Peyer's patch (tissue), 4 donors: ENCODE data around the gene TSHZ1. TPM values are rescaled to one million over a fixed set of nuclear protein-coding genes. Genes with fewer than 3 reads are reported as not detected.

Experiments used
- DNase-seq, 3 donors: peaks; one replicate each; pipeline ENCODE4 v3.0.0-alpha.2; 2017 to 2019
- H3K27ac ChIP-seq, 4 donors: fragments of 200-600 bp; sonication (generic); one replicate each; pipeline ENCODE4 v1.5.1; 2016 to 2019
- H3K27me3 ChIP-seq, 2 donors: fragments of 200-600 bp; sonication (generic); one replicate each; pipeline ENCODE4 v1.5.1; 2019
- H3K36me3 ChIP-seq, 3 donors: fragments of 200-600 bp; sonication (generic); one replicate each; pipeline ENCODE4 v1.5.1; 2016 to 2019
- H3K4me1 ChIP-seq, 4 donors: fragments of 200-600 bp; sonication (generic); one replicate each; pipeline ENCODE4 v1.5.1; 2016 to 2019
- H3K4me3 ChIP-seq, 4 donors: fragments of 200-600 bp; sonication (generic); 1 replicate in 3 of 4; 2 replicates in 1 of 4; pipeline ENCODE4 v1.5.1; 2016 to 2019; ENCODE audit warnings: mild to moderate bottlenecking in 1 of 4
- H3K9me3 ChIP-seq, 4 donors: fragments of 200-600 bp; sonication (generic); one replicate each; pipeline ENCODE4 v1.5.1; 2016 to 2019; ENCODE audit warnings: mild to moderate bottlenecking in 1 of 4
- POLR2A ChIP-seq, 2 donors: fragments of 450-650 bp; IDR thresholded peaks; one replicate each; pipeline ENCODE4 v1.5.1; 2017; ENCODE audit warnings: antibody characterized with exemption in 2 of 2, mild to moderate bottlenecking in 2 of 2, moderate library complexity in 2 of 2
- total RNA-seq, 4 donors: library from RNA; depleted of rRNA; stranded (reverse); fragments of >200 nt; gene quantifications; one replicate each; pipeline ENCODE4 v1.1.0, GENCODE V29; 2016
- TF ChIP-seq, protein P1 (sequence below), 6 experiments: fragments of 450-650 bp in 4 of 6; fragments of 200-600 bp in 2 of 6; sonication (generic) in 1 of 6; IDR thresholded peaks; one replicate each; pipeline ENCODE4 v1.5.1; 2017 to 2019; ENCODE audit warnings: antibody characterized with exemption in 6 of 6, mild to moderate bottlenecking in 3 of 6, moderate library complexity in 1 of 6

TSHZ1 gene
- total RNA-seq, 4 donors from 2014 or later: 12.4 to 34.8 (median 28.4) TPM

DNA sequence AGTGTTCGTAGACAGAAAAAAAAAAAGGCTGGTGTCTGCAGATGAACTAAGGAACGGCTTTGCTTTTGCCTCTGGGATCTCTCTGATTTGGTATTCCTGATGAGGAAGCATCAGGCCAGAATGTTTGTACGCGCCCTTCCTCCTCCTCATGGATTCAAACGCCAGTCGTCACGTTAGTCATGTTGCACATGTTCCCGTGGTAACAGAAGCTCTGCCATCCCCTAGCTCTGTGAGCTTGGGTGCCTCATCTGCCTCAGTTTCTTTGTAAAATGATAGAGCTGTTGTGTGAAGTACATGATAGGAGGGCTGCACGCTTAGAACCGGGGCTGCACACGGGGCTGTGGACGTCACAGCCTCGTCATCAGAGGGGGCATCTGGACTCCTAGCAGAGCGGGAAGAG lies 47.0 kb downstream of the TSHZ1 start:
- Histone ChIP-seq H3K27me3 (no peaks in the 10 kb centered on the region), H3K4me1 (peaks cover 0 to 11% (median 0%) of the 10 kb centered on the region in 4 donors), H3K9me3 (no peaks in the 10 kb centered on the region), H3K36me3 (no peaks in the 10 kb centered on the region), H3K27ac (no peak overlapping the region), H3K4me3 (no peak overlapping the region)
- TF ChIP-seq POLR2A (IDR thresholded peaks at IDR 0.05): no peak
- TF ChIP-seq, protein P1, sequence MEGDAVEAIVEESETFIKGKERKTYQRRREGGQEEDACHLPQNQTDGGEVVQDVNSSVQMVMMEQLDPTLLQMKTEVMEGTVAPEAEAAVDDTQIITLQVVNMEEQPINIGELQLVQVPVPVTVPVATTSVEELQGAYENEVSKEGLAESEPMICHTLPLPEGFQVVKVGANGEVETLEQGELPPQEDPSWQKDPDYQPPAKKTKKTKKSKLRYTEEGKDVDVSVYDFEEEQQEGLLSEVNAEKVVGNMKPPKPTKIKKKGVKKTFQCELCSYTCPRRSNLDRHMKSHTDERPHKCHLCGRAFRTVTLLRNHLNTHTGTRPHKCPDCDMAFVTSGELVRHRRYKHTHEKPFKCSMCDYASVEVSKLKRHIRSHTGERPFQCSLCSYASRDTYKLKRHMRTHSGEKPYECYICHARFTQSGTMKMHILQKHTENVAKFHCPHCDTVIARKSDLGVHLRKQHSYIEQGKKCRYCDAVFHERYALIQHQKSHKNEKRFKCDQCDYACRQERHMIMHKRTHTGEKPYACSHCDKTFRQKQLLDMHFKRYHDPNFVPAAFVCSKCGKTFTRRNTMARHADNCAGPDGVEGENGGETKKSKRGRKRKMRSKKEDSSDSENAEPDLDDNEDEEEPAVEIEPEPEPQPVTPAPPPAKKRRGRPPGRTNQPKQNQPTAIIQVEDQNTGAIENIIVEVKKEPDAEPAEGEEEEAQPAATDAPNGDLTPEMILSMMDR (IDR thresholded peaks at IDR 0.05): no peak
- DNase-seq: no peak

DNA sequence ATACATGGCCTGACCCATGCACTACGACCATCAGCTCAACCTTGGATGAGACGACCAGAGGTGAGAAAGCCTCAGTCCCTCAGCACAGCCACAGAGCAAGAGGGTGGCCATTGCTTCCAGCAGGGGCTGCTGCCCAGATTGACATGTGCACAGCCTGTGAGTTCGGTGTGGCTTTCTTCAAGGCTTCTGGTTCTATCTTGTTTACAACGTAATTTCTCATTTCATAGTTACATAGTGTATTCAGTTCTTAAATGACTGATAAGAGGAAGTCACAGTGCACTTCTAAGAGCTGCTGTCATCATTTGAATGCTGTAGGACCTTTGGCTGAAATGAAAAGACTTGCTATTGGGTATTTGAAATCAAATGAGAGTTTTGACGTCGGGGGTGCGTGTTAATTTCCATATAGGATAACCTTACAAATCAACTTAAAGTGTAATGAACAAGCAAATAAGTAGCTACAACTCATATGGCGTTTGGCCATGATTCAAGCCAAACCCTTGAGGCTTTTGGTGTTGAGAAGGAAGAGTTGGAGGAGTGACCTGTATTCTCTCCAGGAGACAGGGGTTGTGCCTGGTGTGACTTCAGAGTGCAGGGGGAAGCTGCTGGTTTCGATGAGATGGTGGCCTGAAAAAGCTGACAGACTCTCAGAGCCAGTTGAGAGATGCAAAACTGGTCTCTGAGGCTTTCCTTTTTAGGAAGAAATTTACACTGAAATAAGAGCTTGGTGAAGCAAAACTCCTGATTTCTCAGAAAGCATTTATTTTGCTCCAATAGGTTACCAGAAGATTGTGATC lies 51.0 kb downstream of the TSHZ1 start:
- no peaks in the 10 kb centered on the region for H3K36me3 ChIP-seq
- DNase-seq: no peak
- no peak overlapping the region for H3K4me3 ChIP-seq
- no peaks in the 10 kb centered on the region for H3K27me3 ChIP-seq
- no peak overlapping the region for H3K27ac ChIP-seq
- peaks cover 0 to 5% (median 0%) of the 10 kb centered on the region in 4 donors for H3K4me1 ChIP-seq
- TF ChIP-seq, protein P1 (IDR thresholded peaks at IDR 0.05): no peak
- no peak for TF ChIP-seq POLR2A (IDR thresholded peaks at IDR 0.05)
- no peaks in the 10 kb centered on the region for H3K9me3 ChIP-seq

DNA sequence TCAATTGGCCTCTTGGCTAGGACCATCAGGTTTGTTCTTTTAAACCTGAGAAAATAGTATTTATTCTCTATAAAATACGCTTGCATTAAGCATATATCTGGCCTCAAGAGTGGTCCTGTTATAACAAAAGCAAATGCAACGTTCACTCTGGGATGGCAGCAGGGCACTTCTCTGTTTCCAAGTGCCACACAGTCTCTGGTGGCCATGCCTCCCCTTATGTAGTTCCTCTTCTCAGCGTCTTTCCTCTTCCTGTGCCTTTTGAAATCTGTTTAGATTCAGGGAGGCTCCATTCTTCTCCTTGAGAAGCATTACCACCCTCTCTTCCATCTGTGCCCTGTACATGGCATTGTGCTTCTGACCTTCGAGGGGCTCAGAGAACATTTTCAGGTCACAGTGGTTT lies 51.9 kb downstream of the TSHZ1 start:
- no peak for DNase-seq
- TF ChIP-seq, protein P1 (IDR thresholded peaks at IDR 0.05): no peak
- TF ChIP-seq POLR2A (IDR thresholded peaks at IDR 0.05): no peak
- Histone ChIP-seq H3K4me1 (peaks cover 0 to 5% (median 0%) of the 10 kb centered on the region in 4 donors), H3K9me3 (no peaks in the 10 kb centered on the region), H3K4me3 (no peak overlapping the region), H3K27ac (no peak overlapping the region), H3K36me3 (no peaks in the 10 kb centered on the region), H3K27me3 (no peaks in the 10 kb centered on the region)

DNA sequence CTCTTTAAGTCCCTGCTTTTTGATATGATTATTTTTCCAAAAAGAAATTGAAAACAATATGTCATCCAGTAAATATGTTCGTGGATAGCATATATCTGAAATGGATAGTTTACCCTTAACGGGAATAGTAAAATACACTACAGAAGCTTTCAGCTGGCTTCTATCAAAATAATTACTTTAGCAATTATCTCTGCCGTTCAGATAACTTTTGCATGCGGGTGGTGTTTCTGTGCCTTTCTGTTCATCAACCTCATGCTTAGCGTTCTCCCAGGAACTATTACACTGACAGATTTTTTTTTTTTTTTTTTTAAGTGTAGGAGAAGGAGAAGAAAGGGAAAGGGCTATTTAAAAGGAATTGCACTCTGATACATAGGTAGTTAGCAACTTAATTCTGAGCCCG lies 53.6 kb downstream of the TSHZ1 start:
- H3K9me3 ChIP-seq: no peaks in the 10 kb centered on the region
- no peaks in the 10 kb centered on the region for H3K36me3 ChIP-seq
- no peak for TF ChIP-seq POLR2A (IDR thresholded peaks at IDR 0.05)
- TF ChIP-seq, protein P1 (IDR thresholded peaks at IDR 0.05): no peak
- H3K4me3 ChIP-seq: no peak overlapping the region
- DNase-seq: no peak
- peaks cover 0 to 5% (median 0%) of the 10 kb centered on the region in 4 donors for H3K4me1 ChIP-seq
- H3K27me3 ChIP-seq: no peaks in the 10 kb centered on the region
- no peak overlapping the region for H3K27ac ChIP-seq

DNA sequence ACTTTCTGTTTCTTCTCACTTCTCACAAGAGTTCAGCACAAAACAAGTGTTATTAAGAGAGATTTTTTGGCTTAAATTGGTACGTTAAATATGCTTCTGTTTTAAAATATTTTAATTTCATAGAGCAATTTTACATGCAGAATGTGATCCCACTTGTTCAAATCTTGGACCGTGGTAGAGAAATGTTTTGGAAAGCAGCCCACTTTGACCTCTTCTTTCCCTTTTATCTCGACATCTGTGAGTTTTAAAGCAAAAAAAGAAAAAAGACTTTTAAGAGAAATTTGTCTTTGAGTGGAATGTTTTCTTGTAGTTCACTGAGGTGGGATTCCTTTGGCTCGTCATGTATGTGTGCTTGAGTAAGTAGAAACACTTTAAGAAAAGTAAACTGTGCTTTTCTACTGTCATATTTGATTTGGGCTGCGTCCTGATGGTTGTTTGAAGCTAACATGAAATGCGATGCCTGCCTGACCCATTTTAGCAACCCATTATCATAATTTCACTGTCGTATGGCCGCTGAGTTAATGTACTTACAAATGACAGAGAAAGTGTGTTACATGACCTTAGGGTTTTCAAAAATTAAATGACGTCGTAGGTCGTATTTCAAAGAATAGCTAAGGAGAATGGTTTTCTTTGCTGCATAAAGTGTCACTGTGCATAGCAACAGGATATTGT lies 54.5 kb downstream of the TSHZ1 start:
- DNase-seq: no peak
- TF ChIP-seq, protein P1 (IDR thresholded peaks at IDR 0.05): no peak
- TF ChIP-seq POLR2A (IDR thresholded peaks at IDR 0.05): no peak
- Histone ChIP-seq H3K27me3 (no peaks in the 10 kb centered on the region), H3K36me3 (no peaks in the 10 kb centered on the region), H3K4me3 (no peak overlapping the region), H3K27ac (no peak overlapping the region), H3K4me1 (peaks cover 0 to 5% (median 0%) of the 10 kb centered on the region in 4 donors), H3K9me3 (no peaks in the 10 kb centered on the region)
